GM18870 (cell line): ENCODE data around the gene MZF1.

Experiments
- ATAC-seq: cut with Tn5 transposase; IDR thresholded peaks from one replicate; pipeline ENCODE4 v1.9.1; 2021; ENCODE audit warnings: moderate library complexity; ENCODE audit not compliant: unreplicated experiment

Gene MZF1

GRCh38 chr19:58570770-58571574 is 2.2 kb downstream of the MZF1 start:
- ATAC-seq, result no peak

- ATAC-seq, result no peak
These were observed 3.0 kb downstream of the MZF1 start for GRCh38 chr19:58569943-58570670.

GRCh38 chr19:58569191-58569942 is 3.8 kb downstream of the MZF1 start:
- no peak for ATAC-seq

- ATAC-seq, result no peak
These were observed 4.5 kb downstream of the MZF1 start for GRCh38 chr19:58568453-58569130.

- no peak for ATAC-seq
These were observed 6.1 kb downstream of the MZF1 start for GRCh38 chr19:58566989-58567388.

- no peak for ATAC-seq
These were observed 9.3 kb downstream of the MZF1 start for GRCh38 chr19:58563823-58564222.

- no peak for ATAC-seq
These were observed 10.0 kb downstream of the MZF1 start for GRCh38 chr19:58563034-58563573.

GRCh38 chr19:58562122-58563033 is 10.8 kb downstream of the MZF1 start:
- no peak for ATAC-seq

GRCh38 chr19:58561373-58562121 is 11.6 kb downstream of the MZF1 start:
- no peak for ATAC-seq

GRCh38 chr19:58560921-58561320 is 12.2 kb downstream of the MZF1 start:
- no peak for ATAC-seq

- ATAC-seq, result no peak
These were observed 12.9 kb downstream of the MZF1 start for GRCh38 chr19:58560007-58560887.

- peak; percentile 2 for ATAC-seq
These were observed 13.7 kb downstream of the MZF1 start for GRCh38 chr19:58559275-58560006.

GRCh38 chr19:58558623-58559274 is 14.4 kb downstream of the MZF1 start:
- ATAC-seq, result peak; percentile 52

GRCh38 chr19:58558066-58558622 is 15.0 kb downstream of the MZF1 start, which contains the start of gene UBE2M:
TSS of gene UBE2M (minus strand) at chr19:58558611. CDS start at chr19:58558381, 230 bp downstream.
- ATAC-seq, result no peak

GRCh38 chr19:58557221-58558065 is 15.7 kb downstream of the MZF1 start:
- no peak for ATAC-seq
